Panc1 (cell line): ENCODE measurements around the gene TCF25.

Experiments
- CTCF ChIP-seq: fragments of 450-650 bp; IDR thresholded peaks from 2 replicates; pipeline ENCODE4 v1.5.1; 2017; ENCODE audit warnings: mild to moderate bottlenecking
- POLR2AphosphoS5 ChIP-seq: IDR thresholded peaks from 2 replicates; pipeline ENCODE4 v1.6.1; 2012; ENCODE audit warnings: mild to moderate bottlenecking, low read depth, low read length, moderate library complexity
- SIN3A ChIP-seq: IDR thresholded peaks from 2 replicates; pipeline ENCODE4 v1.6.1; 2012; ENCODE audit warnings: low read depth, mild to moderate bottlenecking, low read length, moderate library complexity, borderline replicate concordance; ENCODE audit not compliant: insufficient read depth
- TCF7L2 ChIP-seq: IDR thresholded peaks from 2 replicates; pipeline ENCODE4 v1.6.1; 2011; ENCODE audit warnings: mild to moderate bottlenecking, low read depth, low read length, inconsistent platforms

GRCh38 chr16:89956505-89957215 is 83.3 kb downstream of the TCF25 start:
- TF ChIP-seq CTCF = no peak
- TF ChIP-seq SIN3A = no peak
- TF ChIP-seq TCF7L2 = no peak
- no peak for TF ChIP-seq POLR2AphosphoS5
